ENCODE measurements around the gene CEP128. TPM values are rescaled to one million over a fixed set of nuclear protein-coding genes. Genes with fewer than 3 reads are reported as not detected.

Gene CEP128
- total RNA-seq, 4 donors from 2014 or later = 5.6 to 9.0 (median 7.5) TPM

DNA sequence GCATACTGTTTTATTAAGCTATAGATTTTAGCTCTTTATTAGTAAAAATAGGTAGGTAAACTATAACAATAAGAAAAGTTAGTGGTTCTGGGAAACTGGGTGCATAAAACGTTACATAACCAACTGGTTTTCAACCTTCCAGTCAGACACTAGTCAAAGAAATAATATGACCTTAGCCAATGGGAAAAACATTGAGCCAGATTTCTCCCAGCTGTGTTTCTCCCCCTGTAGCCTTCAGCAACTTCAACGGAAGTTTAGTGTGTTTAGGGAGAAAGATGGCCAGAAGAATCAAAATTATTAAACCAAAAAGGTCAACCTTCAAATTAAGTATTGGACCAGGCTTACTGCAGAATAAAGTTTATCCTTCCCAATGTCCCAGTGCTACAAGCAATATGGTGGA, 446.8 kb downstream of the CEP128 start:
- TF ChIP-seq, protein P1, sequence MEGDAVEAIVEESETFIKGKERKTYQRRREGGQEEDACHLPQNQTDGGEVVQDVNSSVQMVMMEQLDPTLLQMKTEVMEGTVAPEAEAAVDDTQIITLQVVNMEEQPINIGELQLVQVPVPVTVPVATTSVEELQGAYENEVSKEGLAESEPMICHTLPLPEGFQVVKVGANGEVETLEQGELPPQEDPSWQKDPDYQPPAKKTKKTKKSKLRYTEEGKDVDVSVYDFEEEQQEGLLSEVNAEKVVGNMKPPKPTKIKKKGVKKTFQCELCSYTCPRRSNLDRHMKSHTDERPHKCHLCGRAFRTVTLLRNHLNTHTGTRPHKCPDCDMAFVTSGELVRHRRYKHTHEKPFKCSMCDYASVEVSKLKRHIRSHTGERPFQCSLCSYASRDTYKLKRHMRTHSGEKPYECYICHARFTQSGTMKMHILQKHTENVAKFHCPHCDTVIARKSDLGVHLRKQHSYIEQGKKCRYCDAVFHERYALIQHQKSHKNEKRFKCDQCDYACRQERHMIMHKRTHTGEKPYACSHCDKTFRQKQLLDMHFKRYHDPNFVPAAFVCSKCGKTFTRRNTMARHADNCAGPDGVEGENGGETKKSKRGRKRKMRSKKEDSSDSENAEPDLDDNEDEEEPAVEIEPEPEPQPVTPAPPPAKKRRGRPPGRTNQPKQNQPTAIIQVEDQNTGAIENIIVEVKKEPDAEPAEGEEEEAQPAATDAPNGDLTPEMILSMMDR (IDR thresholded peaks at IDR 0.05; ENCODE audit: low read depth) = no peak

DNA sequence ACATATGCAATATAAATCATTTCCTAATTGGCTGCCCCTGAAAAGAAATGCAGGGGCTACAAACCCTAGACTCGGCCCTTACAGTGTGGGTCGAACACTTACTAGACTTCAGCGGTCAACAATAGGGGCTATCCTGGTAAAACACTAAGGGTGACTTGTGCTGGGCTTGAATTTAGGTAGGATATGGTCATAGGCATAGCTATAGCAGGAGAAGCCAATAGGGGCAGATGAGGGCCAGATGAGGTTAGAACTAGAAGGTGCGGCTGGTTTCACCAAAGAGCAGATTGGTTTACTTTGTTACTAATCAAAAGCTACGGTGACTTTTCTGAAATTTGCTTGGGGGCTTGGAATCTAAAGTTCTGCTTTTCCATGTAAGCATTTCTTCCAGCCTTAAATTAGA, 447.9 kb downstream of the CEP128 start:
- TF ChIP-seq, protein P1 (IDR thresholded peaks at IDR 0.05; ENCODE audit: low read depth) = no peak

DNA sequence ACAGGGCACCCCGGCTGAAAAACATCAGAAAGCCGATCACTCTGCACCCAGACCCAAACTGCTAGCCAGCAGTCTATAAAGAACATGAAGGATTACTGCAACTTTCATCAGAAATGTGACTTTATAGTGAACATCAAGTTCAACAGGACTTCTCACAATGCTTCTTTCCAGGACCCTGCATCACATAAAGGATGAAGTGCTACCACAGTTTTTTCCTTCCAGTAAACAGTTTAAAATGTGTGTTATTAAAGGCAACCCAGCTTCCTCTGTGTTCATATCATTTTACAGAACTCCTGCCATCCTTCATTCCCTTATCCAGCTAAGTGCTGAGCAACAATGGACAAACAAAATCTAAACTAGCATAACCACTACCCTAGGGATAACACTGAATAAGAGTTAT, 449.9 kb downstream of the CEP128 start:
- TF ChIP-seq, protein P1 (IDR thresholded peaks at IDR 0.05; ENCODE audit: low read depth) = no peak

DNA sequence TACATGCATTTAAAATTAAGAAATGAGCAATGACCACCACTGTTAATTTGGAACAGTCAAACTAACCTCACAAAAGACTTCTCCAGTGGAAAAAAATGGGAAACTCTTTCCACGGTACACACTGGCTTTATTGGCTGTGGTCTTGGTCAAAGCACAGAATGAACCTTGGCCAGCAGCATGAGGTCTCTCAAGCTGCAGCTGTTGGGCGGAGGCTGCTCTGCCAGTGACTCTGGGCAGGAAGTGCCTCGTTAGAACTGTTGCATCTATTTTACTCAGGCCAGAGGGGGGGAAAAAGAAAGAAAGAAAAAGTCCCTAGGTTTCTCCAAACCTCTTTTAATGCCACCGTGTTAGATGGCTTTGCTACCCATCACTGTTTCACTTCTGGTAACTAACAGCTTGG, 450.4 kb downstream of the CEP128 start:
- TF ChIP-seq, protein P1 (IDR thresholded peaks at IDR 0.05; ENCODE audit: low read depth) = no peak

DNA sequence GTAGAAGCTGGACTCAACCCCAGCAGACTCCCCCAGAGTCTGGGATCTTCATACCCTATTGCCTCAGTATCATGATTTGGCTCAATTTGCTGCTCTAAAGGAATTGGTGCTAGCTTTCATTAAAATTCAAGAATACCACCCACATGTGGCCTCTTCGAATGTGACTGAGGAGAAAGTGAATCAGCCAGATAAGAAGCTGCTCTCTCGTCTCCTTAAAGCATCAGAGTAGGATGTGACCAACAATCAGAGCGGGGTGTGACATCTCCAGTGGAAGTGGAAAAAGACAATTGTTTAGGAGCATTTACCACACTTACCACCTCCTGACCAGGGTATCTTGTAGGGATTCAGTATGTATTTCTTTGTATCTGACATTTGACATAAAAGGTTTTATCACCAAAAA, 452.0 kb downstream of the CEP128 start:
- TF ChIP-seq, protein P1 (IDR thresholded peaks at IDR 0.05; ENCODE audit: low read depth) = no peak

DNA sequence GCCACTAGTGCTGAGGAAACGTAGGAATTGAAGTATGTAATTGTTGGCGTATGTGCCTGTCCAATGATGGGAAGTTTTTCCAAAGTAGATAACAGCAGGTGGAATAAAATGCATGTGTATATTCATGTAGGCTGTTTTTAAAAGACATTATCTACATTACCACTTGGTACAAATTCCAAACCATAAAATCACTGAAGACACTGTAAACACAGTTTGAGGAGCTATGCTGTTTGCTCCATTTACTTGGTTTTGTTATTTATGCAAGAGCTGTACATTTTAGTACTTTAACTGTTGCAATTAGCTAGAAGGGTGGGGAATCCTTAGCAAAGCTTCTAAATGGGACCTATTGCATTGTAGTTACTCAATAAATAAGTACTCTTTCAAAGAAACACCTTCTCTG, 455.8 kb downstream of the CEP128 start:
- TF ChIP-seq, protein P1 (IDR thresholded peaks at IDR 0.05; ENCODE audit: low read depth) = no peak

DNA sequence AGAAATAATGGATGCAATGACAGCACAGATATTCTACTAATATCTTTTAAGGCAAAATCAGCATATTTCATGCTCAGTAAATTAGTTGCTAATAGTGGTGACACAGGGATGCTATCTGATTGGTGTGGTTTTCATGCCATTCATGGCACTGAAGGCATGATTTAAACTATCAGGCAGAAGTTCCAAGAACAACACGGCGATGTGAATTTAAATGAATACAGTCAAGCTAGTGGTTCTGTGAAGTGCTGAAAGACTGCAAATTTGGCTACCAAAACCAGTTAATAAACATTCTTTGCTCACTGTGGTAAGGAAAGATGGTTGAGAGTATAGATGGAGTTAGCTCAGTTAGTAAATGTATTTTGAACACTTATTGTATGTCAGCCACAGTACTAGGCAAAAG, 458.2 kb downstream of the CEP128 start:
- TF ChIP-seq, protein P1 (IDR thresholded peaks at IDR 0.05; ENCODE audit: low read depth) = no peak
